CD4-positive, alpha-beta T cell treated with Interleukin-6 for 4 hours (primary cell): ENCODE measurements around the gene SMARCA4.
"Not testable (repeated sequence)": the region's sequence is repeated elsewhere in the genome, so short reads cannot be mapped to it uniquely, and the experiment has no call there.

Experiments used
- DNase-seq: peaks from one replicate; pipeline ENCODE4 v3.0.0-alpha.2; 2020; ENCODE audit warnings: mixed read lengths

Gene SMARCA4

DNA sequence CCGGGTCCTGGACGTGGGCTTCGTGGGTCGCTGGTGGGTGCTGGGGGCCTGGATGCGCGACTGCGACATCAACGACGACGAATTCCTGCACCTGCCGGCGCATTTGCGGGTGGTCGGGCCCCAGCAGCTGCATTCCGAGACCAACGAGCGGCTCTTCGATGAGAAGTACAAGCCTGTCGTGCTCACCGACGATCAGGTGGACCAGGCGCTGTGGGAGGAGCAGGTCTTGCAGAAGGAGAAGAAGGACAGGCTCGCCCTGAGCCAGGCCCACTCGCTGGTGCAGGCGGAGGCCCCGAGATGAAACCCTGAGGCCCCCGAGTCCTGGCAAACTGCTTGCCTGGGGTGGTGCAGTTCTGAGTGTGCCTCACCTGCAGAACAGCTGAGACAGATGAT is 31.4 kb upstream of the SMARCA4 start:
- no peak for DNase-seq

DNA sequence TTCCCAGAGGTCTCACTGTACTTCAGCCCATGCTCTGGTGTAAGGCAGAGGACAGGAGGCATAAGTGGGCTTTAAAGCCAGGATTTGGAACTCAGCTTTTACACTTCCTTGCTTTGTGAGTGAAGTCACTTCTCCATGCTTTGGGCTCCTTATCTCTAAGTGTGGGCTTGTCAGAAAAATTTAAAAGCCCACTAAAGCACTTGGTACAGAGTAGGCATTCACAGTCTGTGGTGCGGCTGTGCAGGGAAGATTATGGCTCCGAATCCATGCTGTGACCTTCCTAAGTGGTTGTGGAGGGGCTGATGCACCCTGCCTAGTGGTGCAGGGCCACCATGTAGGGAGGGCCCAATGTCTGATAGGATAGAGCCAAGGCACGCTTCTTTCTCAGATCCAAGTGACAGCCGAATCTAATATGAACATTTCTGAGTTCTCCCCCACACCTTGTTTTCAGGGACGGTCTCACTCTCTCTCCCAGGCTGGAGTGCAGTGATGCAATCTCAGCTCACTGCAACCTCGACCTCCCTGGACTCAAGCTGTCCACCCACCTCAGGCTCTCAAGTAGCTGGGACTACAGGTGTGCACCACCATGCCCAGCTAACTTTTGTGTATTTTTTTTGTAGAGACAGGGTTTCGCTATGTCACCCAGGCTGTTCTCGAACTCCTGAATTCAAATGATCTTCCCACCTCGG is 25.3 kb upstream of the SMARCA4 start:
- no peak for DNase-seq

DNA sequence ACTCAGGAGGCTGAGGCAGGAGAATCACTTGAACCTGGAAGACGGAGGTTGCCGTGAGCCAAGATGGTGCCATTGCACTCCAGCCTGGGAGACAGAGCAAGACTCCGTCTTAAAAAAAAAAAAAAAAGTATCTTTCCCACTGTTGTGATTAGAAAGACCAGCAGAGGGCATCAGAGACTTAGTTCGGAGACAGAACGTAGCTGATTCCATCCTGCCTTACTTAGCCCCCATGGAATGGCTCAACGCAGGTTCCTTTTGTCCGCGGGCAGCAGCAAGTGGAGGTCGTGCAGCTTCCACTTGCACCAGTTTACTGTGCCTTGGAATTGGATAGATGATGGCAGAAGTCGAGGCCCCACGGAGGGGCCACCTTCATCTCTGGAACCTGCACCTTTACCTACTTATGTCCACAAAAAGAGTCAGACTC is 24.2 kb upstream of the SMARCA4 start:
- DNase-seq, result peak; percentile 47

DNA sequence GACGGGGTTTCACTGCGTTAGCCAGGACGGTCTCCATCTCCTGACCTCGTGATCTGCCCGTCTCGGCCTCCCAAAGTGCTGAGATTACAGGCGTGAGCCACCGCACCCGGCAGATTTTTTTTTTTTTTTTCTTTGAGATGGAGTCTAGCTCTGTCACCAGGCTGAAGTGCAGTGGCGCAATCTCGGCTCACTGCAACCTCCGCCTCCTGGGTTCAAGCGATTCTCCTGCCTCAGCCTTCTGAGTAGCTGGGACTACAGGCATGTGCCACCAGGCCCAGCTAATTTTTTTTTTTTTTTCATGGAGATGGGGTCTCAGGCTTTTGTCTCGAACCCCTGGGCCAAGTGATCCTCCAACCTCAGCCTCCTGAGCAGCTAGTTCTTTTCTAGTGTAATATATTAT is 19.2 kb upstream of the SMARCA4 start:
- not testable (repeated sequence) for DNase-seq

DNA sequence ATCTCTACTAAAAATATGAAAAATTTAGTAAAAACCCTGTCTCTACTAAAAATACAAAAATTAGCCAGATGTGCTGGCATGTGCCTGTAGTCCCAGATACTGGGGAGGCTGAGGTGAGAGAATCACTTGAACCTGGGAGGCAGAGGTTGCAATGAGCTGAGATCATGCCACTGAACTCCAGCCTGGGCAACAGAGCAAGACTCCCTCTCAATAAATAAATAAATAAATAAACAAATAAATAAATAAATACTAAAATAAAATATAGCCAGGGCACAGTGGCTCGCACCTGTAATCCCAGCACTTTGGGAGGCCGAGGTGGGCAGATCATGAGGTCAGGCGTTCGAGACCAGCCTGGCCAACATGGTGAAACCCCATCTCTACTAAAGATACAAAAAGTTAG is 17.4 kb upstream of the SMARCA4 start:
- DNase-seq, result not testable (repeated sequence)

DNA sequence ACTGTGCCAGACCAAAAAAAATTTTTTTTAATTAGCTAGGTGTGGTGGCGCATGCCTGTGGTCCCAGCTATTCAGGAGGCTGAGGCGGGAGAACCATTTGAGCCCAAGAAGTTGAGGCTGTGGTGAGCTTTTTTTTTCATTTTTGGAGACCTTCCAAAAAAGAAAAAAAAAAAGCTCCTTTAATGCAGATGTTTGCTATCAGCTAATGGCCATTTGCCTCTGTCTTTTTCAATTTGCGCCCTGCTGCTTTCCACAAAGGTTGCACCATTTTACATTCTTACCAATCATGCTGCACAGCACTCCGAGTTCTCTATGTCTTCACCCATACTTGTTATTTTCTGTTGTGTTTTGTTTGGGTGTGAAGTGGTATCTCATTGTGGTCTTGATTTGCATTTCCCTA is 15.6 kb upstream of the SMARCA4 start:
- DNase-seq, result no peak

DNA sequence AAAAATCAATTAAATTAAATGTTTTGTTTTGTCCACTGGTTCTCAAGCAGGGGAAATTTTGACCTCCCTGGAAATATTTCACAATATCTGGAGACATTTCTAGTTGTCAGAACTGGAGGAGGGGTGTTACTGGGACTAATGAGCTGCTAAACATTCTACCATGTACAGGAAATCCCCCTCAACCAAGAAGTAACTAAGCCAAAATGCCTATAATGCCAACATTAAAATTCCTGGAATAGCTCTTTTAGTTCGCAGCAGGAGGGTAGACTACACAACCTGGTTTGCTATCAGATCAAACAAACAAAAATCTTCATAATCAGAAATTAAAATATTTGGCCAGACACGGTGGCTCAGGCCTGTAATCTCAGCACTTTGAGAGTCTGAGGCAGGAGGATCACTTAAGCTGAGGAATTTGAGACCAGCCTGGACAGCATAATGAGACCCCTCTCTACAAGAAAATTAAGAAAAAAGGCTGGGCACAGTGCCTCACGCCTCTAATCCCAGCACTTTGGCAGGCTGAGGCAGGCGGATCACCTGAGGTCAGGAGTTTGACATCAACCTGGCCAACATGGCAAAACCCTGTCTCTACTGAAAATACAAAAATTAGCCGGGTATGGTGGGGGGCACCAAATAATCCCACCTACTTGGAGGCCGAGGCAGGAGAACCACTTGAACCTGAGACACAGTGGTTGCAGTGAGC is 13.7 kb upstream of the SMARCA4 start:
- DNase-seq, result no peak

DNA sequence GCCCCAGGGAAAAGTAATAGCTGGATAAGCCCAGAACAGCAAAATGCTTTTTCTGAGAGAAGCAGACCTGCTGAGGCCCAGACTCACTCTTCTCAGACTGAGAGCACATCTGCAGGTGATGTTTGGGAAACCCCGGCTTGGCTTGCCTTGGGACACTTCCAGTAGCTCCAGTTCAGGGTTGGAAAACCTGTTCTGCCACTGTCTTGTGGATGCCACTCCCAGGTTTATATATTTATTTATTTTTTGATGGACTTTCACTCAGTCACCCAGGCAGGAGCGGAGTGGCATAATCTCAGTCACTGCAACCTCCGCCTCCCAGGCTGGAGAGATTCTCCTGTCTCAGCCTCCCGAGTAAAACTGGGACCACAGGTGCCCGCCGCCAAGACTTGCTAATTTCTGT is 8.0 kb upstream of the SMARCA4 start:
- no peak for DNase-seq

DNA sequence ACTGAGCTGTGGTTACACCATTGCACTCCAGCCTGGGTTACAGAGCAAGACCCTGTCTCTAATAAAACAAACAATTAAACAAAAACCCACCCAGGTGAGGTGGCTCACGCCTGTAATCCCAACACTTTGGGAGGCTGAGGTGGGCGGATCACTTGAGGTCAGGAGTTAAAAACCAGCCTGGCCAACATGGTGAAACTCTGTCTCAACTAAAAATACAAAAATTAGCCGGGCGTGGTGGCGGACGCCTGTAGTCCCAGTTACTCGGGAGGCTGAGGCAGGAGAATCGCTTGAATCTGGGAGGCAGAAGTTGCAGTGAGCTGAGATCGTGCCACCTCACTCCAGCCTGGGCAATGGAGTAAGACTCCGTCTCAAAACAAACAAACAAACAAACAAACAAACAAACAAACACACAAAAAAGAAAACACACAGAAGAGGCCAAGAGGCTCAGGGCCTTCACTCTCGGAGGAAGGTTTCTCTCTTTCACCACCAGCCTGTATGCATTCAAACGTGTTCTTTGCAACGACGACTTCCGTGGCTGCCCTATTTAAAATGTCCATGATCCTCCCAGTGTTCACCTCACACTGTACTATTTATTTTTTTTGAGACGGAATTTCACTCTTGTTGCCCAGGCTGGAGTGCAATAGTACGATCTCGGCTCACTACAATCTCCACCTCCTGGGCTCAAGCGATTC is 1.4 kb upstream of the SMARCA4 start:
- DNase-seq, result not testable (repeated sequence)

DNA sequence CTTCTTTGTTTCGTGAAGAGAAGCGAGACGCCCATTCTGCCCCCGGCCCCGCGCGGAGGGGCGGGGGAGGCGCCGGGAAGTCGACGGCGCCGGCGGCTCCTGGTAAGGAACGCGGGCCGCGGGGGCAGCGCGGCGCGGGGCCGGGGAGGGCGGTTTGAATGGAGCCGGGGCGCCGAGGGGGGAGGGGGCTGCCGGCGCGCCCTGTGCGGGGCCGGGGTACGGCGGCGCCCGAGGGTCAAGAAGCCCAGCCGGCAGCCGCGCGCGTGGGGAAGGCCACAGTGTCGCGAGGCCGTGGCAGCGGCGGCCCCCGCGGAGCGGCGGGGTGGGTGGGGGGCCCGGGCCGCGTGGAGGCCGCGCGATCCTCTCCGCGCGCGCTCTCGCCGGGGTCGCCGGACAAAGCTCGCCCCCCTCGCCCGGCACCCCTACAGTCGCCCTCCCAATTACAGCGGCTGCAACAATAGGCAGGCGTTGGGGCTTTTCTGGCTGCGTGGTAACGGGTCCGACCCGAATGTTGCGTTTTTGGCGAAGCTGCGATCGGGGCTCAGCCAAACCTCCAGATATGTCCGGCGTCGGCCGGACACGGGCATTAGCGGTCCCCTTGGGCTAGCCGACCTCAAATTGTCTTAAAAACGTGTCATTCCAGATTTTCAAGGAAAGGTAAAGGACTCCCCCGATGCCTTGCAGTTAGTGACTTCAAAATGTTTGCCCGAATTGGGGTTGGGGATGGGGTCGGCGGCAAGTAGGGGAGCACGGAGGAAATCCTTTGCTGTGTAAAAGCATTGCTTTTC is 437 bp downstream of the SMARCA4 start:
- DNase-seq, result no peak

DNA sequence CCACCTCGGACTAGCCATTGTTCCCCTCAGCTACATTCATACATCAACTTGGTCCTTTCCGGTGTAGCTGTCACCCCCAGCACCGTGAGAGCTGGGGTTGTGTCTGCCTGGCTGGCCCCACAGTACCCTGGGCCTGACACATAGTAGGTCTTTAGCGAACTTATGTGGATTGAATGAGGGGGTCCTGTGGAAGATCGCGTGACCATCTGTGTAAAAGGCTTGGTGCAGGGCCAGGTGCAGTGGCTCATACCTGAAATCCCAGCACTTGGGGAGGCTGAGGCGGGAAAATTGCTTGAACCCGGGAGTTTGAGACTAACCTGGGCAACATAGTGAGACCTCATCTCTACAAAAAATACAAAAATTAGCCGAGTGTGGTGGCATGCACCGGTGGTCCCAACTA is 2.0 kb downstream of the SMARCA4 start:
- DNase-seq, result no peak

DNA sequence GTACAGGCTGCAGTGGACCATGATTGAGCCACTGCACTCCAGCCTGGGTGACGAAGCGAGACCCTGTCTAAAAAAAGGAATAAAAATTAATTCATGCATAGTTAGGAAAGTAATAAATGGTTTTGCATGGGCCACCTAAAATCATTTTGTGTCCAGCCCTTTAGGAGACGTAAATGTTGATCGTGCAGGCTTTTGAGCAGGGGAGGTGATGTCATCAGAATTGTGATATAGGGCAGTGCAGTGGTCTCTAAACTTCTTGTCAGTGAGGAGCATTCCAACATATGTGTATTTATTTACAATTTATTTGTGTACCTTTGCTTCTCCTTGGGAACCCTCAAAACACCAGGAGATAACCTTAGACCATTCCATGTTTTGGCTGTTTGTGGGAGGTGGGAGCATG is 3.0 kb downstream of the SMARCA4 start:
- no peak for DNase-seq

DNA sequence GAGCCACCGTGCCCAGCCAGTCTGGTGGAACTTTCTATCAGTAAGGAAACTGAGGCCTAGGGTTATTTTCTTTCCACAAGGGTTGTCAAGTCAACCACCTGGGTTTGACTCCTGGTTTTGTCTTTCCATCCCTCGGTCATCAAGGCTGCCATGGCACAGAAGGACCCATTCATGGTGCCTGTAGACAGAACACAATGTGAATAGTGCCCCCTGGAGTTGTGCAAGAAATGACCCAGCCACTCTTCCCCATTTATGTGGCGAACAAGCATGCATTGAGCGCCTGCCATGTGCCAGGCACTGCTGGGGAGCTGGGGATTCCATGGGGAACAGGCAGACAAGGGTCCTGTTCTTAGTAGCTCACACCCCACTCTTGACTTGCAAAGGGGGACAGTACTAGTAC is 4.1 kb downstream of the SMARCA4 start:
- no peak for DNase-seq

DNA sequence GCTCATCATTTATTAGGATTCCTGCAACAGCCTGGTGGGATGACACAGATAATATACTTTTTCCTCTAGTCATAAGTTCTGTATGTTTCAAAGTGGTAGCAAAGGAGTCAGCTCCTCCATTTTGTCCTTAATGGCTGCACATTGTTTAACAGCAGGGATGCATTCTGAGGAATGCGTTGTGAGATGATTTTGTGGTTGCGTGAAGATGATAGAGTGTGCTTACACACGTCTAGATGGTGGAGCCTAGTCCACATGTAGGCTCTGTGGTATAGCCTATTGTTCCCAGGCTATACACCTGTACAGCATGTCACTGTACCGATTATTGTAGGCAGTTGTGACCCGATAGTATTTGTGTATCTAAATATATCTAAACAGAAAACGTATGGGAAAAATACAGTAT is 4.6 kb downstream of the SMARCA4 start:
- no peak for DNase-seq

DNA sequence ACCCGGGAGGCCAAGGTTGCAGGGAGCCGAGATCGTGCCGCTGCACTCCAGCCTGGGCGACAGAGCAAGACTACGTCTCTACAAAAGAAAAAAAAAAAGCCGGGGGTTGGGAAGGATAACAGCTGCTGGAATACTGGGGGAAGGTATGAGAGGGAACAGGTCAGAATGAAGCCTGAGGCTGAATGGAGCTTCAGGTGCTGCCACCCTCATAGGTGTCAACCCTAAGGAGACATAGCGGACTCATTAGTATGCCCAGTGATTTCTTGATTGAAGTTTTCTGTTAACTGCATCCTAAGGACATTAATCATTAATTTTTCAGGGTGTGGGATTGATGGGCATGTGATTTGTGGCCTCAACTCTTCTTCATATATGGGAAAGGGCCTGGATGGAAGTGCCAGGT is 6.0 kb downstream of the SMARCA4 start:
- no peak for DNase-seq

DNA sequence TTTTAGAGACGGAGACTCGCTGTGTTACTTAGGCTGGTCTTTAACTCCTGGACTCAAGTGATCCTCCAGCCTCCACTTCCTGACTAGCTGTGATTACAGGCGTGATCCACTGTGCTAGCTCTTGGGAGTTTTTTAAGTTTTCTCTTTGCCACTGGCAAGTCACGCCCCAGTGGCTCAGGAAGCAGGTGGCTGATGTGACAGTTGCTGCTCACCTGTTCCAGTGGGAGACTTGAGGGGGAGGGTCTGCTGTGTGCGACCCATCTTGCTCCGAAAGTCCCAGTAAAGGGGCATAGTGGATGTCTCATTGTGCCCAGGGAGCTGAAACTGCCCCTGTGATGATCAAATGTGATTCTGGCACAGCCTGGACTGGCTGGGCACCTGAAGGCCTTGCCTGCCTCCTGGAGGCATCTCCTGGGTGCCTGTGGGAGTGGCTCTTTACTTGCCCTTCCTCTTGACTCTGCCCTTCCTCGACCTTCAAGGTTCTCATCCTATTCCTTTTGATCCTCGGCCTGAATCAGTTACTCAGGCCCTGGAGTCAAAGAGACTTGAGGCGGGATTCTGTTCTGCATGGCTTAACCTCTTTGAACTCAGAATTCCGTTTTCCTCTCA is 7.8 kb downstream of the SMARCA4 start:
- DNase-seq, result peak; percentile 7

DNA sequence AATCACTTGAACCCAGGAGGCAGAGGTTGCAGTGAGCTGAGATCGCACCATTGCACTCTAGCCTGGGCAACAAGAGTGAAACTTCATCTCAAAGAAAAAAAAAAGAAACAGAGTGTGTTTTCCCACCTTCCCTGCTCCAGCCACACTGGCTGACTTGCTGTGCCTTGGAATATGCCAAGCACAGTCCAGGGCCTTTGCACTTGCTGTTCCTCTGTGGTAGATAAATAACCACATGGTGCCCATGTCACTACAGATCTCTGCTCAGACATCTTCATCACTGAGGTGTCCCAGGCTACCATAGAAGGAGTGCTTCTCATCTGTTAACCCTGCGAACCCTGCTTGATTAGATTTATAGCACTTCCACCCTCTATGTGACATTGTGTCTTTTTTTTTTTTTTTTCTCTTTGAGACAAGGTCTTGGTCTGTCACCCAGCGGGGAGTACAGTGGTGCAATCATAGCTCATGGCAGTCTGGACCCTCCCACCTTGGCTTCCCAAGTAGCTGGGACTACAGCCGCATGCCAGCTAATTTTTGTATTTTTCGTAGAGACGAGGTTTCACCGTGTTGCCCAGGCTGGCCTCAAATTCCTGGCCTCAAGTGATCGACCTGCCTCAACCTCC is 10.4 kb downstream of the SMARCA4 start:
- DNase-seq, result no peak

DNA sequence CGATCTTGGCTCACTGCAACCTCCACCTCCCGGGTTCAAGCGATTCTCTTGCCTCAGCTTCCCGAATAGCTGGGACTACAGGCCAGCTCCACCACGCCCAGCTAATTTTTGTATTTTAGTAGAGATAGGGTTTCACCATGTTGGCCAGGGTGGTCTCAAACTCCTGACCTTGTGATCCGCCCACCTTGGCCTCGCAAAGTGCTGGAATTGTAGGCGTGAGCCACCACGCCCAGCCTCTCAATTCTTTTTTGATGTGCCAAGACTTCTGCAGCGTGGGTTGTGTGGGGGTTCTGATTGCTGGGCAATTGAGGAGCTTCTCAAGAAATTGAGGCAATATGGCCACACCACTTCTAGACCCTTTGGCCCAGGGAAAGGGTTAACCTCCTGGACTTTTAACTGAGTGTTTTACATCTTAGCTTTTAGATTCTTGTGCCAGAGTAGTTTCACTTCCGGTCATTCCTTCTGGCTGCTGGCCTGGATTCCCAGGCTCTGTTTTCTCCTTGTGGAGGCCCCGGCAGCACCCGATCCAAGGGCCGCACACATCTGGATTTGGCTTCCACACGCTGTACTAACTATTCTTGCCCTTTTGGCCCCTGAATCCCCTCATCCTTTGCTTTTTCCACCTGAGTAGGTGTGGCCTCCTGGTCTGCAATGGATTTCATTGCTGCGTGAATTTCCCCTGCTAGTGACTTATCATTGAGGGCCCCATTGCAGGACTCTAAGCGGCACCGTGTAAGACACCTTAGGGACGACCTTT is 14.7 kb downstream of the SMARCA4 start:
- DNase-seq, result no peak

DNA sequence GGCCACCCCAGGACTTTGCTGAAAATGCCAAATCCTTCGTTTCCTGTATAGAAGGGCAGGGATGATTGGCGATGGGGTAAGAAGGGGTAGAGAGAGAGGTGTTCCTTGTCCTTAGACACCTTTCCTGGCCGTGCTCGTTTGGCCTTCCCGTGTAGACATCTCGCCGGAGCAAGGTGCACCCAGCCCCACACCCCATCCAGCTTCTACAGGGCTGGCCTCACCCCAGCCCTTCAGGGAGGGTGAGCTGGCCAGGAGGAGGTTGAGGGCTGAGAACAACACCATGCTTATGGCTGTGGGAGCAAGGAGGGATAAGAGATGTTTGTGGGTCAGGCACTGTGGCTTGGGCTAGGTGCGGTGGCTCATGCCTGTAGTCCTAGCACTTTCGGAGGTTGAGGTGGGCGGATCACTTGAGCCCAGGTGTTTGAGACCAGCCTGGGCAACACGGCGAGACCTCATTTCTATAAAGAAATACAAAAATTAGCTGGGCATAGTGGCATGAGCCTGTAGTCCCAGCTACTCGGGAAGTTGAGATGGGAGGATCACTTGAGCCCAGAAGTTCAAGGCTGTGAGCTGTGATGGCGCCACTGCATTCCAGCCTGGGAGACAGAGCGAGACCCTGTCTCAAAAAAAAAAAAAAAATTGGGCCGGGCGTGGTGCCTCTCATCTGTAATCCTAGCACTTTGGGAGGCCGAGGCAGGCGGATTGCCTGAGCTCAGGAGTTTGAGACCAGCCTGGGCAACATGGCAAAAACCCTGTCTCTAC is 15.5 kb downstream of the SMARCA4 start:
- no peak for DNase-seq

DNA sequence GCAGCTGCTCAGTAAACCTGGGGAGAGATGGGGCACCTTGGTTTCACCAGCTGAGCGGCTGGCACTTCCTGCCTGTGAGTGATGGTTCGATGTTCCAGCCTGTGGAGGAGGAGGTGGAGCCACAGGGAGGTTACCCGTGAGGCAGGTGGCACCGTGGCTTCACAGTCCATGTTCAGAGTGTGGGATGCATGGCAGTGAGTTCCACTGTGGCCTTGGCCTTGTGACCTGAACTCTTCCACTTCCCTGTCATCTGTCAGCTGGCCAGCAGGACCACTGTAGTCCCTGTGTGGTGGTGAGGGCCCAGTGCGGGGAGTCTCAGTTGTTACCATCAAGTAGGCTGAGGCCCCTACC is 16.9 kb downstream of the SMARCA4 start:
- peak; percentile 9 for DNase-seq

DNA sequence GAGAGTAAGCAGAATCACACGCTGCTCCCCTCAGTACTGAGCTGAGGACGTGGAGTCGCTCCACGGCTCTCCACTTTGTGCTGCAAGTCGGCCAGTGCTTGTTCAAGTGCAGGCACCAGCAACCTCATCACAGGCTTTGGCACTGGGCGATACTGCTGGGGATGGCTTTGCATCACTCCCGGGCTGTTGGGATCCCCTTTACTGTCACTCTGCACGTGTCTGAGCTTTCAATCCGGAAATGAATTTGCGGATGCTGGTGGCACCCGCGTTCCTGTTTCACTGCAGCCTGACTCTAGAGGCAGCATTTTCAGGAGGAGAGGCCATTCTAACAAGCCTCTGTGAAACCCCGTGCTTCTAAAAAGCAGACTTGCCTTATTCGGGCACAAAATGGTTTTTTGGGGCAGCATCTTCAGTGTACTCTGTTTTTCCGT is 19.1 kb downstream of the SMARCA4 start:
- peak; percentile 33 for DNase-seq
